ENCODE data around the gene NUDC. TPM values are rescaled to one million over a fixed set of nuclear protein-coding genes. Genes with fewer than 3 reads are reported as not detected.
"Not testable (repeated sequence)": the region's sequence is repeated elsewhere in the genome, so short reads cannot be mapped to it uniquely, and the experiment has no call there.

The NUDC gene
- total RNA-seq, 2 donors from 2014 or later, result 103 to 120 TPM

DNA sequence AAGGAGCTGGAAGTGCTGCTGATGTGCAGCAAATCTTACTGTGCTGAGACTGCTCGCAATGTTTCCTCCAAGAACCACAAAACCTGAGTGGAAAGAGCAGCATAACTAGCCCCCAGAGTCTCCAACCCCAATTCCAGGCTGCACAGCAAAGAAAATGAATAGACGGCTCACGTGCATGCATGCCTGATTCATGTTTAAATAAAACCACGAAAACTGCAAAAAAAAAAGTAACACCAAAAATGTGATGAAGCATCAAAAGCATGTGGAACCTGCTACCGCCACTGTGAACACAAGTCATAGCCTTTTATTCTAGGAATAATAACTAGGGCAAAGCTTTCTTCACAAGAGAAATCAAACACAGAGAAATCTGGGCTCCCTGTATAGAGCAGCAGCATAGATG is 62.3 kb downstream of the NUDC start:
- Histone ChIP-seq H3K36me3 (ENCODE audit: control insufficient read depth, insufficient read depth, low read length) (no peaks in the 10 kb centered on the region), H3K4me1 (ENCODE audit: control insufficient read depth, insufficient read depth, low read length) (no peaks in the 10 kb centered on the region), H3K27ac (ENCODE audit: low read depth, low read length) (no peak overlapping the region), H3K27me3 (ENCODE audit: control insufficient read depth, insufficient read depth, low read length, poor library complexity, severe bottlenecking) (no peaks in the 10 kb centered on the region), H3K9me3 (ENCODE audit: control insufficient read depth, low read length) (no peaks in the 10 kb centered on the region), H3K4me3 (ENCODE audit: low read length) (no peak overlapping the region), H3K9ac (ENCODE audit: extremely low read depth, low read length, poor library complexity, severe bottlenecking) (no peak overlapping the region)
- WGBS, 2 experiments (ENCODE audit: insufficient coverage in 1 of 2, insufficient read length in 1 of 2), result 88 to 97% methylated on average over 5 of the region's 5 CpGs
- Mint-ChIP-seq H3K9me3 (no peaks in the 10 kb centered on the region), H3K4me3 (no peak overlapping the region), H3K27ac (no peak overlapping the region), H3K36me3 (ENCODE audit: low read depth) (no peaks in the 10 kb centered on the region), H3K4me1 (no peaks in the 10 kb centered on the region), H3K27me3 (ENCODE audit: insufficient read depth) (peaks cover 16% of the 10 kb centered on the region)
- DNase-seq, result no peak
- TF ChIP-seq, protein P1, sequence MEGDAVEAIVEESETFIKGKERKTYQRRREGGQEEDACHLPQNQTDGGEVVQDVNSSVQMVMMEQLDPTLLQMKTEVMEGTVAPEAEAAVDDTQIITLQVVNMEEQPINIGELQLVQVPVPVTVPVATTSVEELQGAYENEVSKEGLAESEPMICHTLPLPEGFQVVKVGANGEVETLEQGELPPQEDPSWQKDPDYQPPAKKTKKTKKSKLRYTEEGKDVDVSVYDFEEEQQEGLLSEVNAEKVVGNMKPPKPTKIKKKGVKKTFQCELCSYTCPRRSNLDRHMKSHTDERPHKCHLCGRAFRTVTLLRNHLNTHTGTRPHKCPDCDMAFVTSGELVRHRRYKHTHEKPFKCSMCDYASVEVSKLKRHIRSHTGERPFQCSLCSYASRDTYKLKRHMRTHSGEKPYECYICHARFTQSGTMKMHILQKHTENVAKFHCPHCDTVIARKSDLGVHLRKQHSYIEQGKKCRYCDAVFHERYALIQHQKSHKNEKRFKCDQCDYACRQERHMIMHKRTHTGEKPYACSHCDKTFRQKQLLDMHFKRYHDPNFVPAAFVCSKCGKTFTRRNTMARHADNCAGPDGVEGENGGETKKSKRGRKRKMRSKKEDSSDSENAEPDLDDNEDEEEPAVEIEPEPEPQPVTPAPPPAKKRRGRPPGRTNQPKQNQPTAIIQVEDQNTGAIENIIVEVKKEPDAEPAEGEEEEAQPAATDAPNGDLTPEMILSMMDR (conservative IDR thresholded peaks at IDR 0.05), result no peak

DNA sequence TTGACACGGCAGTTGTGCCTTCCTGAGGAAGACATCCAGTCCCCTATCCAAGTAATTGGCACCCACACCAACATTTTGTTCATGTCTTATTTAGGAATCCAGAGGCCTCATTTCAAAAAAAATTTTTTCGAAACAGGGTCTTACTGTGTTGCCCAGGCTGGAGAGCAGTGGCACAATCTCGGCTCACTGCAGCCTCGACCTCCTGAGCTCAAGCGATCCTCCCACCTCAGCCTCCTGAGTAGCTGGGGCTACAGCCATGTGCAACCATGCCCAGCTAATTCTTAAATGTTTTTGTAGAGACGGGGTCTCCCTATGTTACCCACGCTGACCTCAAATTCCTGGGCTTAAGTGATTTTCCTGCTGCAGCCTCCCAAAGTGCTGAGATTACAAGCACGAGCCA is 62.7 kb downstream of the NUDC start:
- Histone ChIP-seq H3K9ac (ENCODE audit: extremely low read depth, low read length, poor library complexity, severe bottlenecking) (no peak overlapping the region), H3K9me3 (ENCODE audit: control insufficient read depth, low read length) (no peaks in the 10 kb centered on the region), H3K36me3 (ENCODE audit: control insufficient read depth, insufficient read depth, low read length) (no peaks in the 10 kb centered on the region), H3K27ac (ENCODE audit: low read depth, low read length) (no peak overlapping the region), H3K4me3 (ENCODE audit: low read length) (no peak overlapping the region), H3K27me3 (ENCODE audit: control insufficient read depth, insufficient read depth, low read length, poor library complexity, severe bottlenecking) (no peaks in the 10 kb centered on the region), H3K4me1 (ENCODE audit: control insufficient read depth, insufficient read depth, low read length) (no peaks in the 10 kb centered on the region)
- Mint-ChIP-seq H3K9me3 (no peaks in the 10 kb centered on the region), H3K36me3 (ENCODE audit: low read depth) (no peaks in the 10 kb centered on the region), H3K4me3 (no peak overlapping the region), H3K27me3 (ENCODE audit: insufficient read depth) (peaks cover 16% of the 10 kb centered on the region), H3K4me1 (no peaks in the 10 kb centered on the region), H3K27ac (no peak overlapping the region)
- 92 to 96% methylated on average over 8 of the region's 8 CpGs for WGBS, 2 experiments (ENCODE audit: insufficient coverage in 1 of 2, insufficient read length in 1 of 2)
- TF ChIP-seq, protein P1 (conservative IDR thresholded peaks at IDR 0.05), result no peak
- DNase-seq, result no peak

DNA sequence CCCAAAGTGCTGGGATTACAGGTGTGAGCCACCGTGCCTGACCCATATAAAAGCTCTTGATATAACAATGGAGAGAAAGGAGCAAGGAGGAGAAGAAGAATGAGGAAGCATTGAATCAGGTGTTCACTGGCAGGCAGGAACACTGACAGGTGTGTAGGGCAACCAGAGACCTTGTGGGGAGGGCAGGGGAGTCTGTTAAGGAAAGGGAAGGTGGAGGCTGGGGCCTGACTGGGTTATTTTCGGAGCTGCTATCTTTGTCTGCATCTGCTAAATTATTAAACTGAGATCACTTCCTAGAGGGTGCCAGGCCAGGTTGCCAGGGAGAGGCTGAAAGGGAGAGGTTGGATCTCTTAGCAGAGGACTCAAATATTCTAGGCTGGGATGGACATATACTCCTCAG is 65.1 kb downstream of the NUDC start:
- Histone ChIP-seq H3K9ac (ENCODE audit: extremely low read depth, low read length, poor library complexity, severe bottlenecking) (no peak overlapping the region), H3K27me3 (ENCODE audit: control insufficient read depth, insufficient read depth, low read length, poor library complexity, severe bottlenecking) (no peaks in the 10 kb centered on the region), H3K4me1 (ENCODE audit: control insufficient read depth, insufficient read depth, low read length) (peaks cover 3% of the 10 kb centered on the region), H3K27ac (ENCODE audit: low read depth, low read length) (no peak overlapping the region), H3K4me3 (ENCODE audit: low read length) (no peak overlapping the region), H3K9me3 (ENCODE audit: control insufficient read depth, low read length) (no peaks in the 10 kb centered on the region), H3K36me3 (ENCODE audit: control insufficient read depth, insufficient read depth, low read length) (no peaks in the 10 kb centered on the region)
- DNase-seq, result no peak
- peaks cover 14% of the 10 kb centered on the region for H3K4me1 Mint-ChIP-seq
- H3K36me3 Mint-ChIP-seq (ENCODE audit: low read depth), result no peaks in the 10 kb centered on the region
- 85 to 92% methylated on average over 2 of the region's 2 CpGs for WGBS, 2 experiments (ENCODE audit: insufficient coverage in 1 of 2, insufficient read length in 1 of 2)
- no peaks in the 10 kb centered on the region for H3K9me3 Mint-ChIP-seq
- H3K4me3 Mint-ChIP-seq, result no peak overlapping the region
- no peak overlapping the region for H3K27ac Mint-ChIP-seq
- H3K27me3 Mint-ChIP-seq (ENCODE audit: insufficient read depth), result peaks cover 29% of the 10 kb centered on the region
- TF ChIP-seq, protein P1 (conservative IDR thresholded peaks at IDR 0.05), result no peak

DNA sequence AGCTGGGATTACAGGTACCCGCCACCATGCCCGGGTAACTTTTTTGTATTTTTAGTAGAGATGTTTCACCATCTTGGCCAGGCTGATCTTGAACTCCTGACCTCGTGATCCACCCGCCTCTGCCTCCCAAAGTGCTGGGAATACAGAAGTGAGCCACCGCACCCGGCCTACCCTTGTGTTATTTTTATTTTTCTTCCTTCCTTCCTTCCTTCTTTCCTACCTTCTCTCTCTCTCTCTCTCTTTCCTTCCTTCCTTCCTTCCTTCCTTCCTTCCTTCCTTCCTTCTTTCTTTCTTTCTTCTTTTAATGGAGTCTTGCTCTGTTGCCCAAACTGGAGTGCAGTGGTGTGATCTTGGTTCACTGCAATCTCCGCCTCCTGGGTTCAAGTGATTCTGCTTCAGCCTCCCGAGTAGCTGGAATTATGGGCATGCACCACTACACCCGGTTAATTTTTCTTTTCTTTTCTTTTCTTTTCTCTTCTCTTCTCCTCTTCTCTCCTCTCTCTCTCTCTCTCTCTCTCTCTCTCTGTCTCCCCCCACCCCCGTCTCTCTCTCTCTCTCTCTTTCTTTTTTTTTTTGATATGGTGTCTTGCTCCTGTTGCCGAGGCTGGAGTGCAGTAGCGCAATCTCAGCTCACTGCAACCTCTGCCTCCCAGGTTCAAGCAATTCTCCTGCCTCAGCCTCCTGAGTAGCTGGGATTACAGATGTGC is 68.0 kb downstream of the NUDC start:
- H3K9me3 Mint-ChIP-seq; H3K4me3 ChIP-seq (ENCODE audit: low read length); H3K4me1 ChIP-seq (ENCODE audit: control insufficient read depth, insufficient read depth, low read length); H3K4me3 Mint-ChIP-seq; H3K27ac Mint-ChIP-seq; H3K36me3 ChIP-seq (ENCODE audit: control insufficient read depth, insufficient read depth, low read length); DNase-seq; H3K9ac ChIP-seq (ENCODE audit: extremely low read depth, low read length, poor library complexity, severe bottlenecking); H3K27ac ChIP-seq (ENCODE audit: low read depth, low read length); H3K36me3 Mint-ChIP-seq (ENCODE audit: low read depth); H3K27me3 ChIP-seq (ENCODE audit: control insufficient read depth, insufficient read depth, low read length, poor library complexity, severe bottlenecking); H3K9me3 ChIP-seq (ENCODE audit: control insufficient read depth, low read length): not testable (repeated sequence)
- WGBS, 2 experiments (ENCODE audit: insufficient coverage in 1 of 2, insufficient read length in 1 of 2), result 87 to 96% methylated on average over 7 to 11 of the region's 12 CpGs
- H3K27me3 Mint-ChIP-seq (ENCODE audit: insufficient read depth), result peaks cover 22% of the 10 kb centered on the region
- H3K4me1 Mint-ChIP-seq, result peaks cover 16% of the 10 kb centered on the region

All from endodermal cell (in vitro differentiated cells).